ENCODE measurements around the gene SARDH.

The SARDH gene

DNA sequence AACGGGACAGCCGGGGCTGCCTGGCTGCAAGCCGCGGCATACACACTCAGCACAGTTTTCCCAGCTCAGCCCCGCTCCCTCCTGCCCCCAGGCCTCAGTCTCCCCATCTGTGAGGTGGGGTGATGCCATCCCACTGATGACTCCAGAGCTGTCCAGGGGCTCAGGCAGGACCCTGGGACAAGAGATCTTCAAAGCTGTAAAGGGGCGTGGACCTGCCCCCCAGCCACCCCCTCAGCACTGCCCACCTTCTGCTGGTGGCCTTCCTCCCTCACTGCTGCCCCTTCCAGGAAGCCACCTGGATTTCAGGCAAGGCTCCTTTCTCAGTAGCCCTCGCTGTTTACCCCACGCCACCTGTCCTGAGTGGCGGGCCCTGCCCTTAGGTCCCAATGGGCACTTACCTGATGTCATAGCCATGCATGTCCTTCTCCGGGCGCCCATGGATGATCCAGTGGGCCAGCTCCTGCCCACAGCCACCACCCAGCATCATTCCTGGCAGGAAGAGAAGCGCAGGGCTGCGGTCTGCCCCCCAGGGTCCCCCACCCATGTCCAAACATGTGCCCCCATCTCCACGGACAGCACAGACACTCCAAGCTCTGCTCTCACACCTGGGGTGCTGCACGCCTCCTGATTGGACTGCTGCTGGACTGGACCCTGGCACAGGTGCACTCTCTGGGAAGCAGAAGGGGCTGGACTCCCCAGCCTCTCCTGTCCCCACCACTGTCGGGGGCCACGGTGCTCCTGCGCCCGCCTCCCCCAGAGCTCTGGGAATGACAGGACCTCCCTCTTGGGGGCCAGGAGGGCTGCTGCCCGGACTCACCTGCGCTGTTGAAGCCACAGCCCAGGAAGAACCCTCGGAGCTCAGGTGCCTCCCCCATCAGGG is 25.7 kb downstream of the SARDH start:
- no peak for DNase-seq

DNA sequence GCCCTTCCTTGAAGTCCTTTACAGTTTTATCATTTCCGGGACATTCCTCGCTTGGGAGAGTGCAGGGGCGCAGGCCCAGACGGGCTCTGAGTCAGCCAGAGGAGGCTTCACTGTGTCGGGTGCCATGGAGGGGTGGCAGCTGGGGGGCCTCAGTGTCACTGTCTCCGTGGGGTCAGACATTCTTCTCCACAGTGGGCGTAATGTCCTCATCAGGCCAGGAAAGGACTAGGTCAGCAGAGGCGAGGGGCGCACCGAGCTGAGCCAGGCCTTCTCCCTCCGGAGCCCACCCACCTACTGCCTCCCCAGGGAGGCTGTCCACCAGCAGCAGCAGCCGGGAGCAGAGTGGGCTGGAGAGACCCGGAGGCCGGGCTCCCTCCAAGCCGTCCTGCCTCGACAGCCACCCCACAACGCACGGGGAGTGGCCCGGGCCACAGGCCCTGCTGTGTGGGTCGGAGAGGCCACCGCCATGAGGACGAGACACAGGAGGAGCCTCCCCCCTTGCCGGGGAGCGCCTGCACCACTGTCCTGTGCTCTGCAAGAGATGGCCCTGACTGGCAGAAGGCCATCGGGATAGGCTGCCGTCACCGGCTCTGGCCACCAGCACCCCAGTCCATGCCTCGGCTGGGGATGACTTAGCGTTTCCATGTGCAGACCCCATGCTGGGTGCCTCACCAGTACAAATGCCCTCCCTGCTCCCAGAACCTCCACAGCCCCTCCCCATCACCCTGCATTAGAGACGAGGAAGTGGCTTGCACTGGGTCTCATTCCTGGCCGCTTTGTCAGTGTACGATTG is 26.5 kb downstream of the SARDH start:
- DNase-seq, result no peak

DNA sequence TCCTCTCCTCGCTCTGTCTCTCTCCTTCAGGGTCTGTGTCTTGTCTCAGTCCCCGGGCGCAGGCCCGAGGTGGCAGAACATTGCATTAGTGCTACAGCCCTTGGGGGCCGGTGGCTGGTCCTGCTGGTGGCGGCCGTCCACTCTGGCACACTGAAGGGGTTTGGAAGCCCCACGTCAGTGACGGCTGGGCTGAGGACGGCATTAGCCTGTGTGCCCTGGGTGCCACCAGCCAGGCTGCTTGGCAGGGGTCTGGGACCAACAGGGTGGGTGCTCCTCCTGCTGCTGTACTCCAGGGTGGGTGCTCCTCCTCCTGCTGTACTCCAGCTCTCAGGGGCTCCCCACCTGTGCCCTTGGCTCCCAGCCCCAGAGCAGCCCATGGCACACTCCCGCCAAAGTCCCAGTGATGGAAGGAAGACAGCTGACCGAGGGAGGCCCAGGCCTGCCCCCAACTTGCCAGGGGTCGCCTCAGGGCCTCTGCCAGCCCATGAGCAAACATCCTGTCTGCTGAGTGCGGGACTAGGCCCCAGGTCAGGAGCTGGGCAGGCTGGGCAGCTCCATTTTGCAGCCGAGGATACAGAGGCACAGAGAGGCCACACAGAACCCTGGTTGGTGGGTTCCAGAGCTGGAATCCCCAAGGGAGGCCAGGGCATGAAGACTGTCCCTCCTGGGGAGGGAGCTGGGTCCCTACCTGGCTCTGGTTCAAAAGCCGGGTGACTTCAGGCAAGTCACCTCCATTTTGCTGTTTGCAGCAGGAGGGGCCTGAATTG is 27.3 kb downstream of the SARDH start:
- no peak for DNase-seq

DNA sequence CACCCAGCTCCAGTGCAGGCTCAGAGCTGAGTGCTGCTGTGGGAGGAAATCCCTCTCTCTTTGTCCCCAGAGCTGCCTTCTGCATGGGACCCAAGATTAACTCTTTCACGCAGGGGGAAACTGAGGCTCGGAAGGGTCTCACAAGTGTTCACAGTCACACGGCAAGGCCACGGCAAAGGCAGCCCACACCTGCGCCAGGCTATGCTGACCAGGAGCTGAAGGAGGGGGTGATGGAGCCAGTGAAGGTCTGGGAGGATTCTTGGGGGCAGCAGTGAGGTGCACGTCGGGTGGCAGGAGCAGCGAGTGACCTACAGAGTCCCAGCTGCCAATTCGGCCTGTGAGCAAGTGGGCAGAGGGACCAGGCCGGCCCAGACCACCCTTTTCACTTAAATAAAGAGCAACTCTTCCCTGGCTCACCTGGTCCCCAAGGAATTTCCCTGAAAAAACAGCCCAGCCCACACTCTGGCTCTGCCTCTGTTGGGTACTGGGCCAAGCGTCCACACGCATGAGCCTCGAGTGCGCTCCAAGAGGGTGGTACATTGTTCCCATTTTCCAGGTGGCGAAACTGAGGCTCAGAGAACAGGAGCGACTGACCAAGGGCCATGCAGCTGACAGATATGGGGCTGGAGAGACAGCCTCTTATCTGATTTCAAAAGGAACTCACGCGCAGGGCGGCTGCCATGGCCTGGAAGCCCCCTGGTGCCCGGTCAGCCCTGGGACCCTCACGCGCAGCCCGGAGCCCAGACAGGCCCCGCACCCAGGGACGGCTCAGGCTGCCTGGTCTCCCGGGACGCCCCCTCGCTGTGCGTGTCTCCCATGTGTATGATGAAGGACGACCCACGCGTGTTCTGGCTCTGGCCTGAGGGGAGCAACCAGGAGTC is 28.2 kb downstream of the SARDH start:
- no peak for DNase-seq

DNA sequence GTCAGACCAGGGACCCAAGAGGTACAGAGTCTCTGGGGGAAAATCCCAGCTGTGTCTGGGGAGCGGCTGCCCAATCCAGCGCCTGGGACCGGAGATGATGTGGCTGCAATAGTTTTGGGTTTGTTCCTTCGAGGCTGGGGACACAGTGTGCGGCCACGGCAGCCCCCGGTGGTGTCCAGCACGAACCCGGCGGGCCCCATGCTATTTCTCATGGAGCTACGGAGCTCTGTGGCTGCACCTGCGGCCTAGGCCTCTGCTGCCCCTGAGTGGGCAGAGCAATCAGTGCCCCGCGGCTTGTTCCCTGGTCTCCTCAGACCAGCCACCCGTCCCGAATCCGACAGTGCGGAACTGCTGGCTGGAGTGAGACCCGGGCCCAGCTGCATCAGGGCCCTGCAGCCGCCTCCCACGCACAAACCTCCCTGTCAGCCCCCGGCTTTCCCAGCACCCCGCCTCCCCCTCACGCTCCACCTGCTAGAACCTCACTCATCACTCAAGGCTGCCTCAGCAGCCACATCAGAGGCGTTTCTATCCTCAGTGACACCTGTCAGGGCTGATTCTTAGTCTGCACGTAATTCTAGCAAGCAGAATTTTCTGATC is 29.0 kb downstream of the SARDH start:
- DNase-seq, result peak; percentile 73

DNA sequence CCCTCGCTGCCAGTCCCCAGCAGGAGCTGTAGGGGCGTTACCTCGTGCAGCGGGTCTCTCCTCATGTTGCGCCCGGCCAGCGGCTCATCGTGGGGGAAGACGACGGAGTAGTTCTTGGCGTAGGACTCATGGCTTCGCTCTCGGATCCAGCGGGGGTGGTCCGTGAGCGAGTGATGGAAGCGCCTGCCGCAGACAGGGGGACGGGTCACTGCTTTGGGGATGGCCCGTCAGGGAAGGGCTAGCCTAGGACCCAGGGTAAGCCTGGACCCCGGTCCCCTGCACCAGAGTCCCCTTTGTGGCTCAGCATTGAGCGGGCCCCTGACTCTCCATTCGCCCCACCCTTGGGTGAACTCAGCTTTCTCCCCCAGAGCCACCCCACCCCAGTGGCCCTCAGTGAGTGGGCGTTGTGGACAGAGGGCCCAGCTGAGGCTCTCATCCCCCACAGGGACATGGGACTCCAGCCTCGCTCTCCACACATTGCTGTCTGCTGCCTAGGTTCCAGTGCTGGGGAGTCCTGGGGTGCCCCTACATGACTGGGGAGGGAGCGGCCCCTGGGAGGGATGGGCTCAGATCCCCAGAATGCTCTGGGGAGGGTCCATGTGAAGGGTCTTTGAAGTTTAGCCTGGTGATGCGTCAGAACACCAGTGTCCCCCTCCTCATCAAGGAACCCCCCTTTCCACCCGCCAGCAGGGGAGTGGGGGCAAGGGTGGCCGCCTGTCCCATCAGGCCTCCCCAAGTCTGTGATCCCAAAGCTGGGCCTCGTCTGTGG is 29.7 kb downstream of the SARDH start:
- DNase-seq, result no peak

DNA sequence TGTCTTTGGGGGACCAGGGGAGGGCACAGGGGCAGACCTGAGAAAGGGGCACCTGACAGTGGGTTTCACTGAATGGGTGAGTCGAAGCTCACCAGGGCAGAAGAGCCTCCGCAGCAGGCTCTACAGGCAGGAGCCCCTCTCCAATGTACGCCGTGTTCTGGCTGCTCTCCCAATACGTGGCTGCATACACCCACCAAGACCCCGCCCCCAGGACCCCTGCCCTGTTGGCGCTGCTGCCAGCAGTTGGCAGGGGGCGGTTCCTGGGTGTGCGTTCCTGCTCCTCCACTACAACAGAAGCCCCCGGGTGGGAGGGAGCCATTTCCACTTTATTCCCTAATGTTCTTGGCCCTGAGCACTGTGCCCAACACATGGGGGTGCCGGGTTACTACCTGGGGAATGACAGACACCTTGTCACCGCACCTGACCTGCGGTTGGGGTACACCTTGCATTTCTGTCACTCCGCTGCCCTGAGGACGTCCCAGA is 30.3 kb downstream of the SARDH start:
- DNase-seq, result no peak

DNA sequence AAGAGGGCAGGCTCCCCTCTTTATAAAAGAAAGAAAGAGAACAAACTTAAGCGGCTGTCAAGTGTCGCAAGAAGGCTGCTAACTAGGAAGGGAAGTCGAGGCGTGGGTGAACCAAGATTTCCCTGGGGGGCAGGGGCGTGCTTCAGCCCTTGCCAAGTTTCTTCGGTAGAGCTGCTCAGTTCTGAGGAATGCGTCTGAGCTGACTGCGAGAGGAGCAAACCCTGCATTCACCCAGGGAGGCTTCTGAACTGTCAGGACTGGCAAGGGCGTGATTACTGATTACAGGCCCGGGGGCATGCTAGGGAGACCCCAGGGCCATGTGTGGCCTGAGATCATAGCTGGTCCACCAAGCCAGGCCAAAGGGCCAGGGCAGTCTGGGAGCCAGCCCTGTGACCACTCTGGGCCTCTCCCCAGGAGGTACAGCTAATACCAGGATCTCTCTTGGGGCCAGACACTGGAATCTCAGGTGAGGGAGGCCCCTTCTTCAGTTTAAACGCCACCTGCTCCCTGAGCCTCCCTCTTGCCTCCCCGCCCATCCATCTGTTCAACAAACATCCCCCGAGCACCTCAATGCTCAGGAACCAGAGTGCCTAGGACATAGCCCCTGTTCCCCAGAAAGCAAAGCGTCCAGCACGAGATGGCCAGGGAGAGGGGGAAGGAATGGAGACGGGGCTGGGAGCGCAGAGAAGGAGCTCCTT is 30.9 kb downstream of the SARDH start:
- no peak for DNase-seq

DNA sequence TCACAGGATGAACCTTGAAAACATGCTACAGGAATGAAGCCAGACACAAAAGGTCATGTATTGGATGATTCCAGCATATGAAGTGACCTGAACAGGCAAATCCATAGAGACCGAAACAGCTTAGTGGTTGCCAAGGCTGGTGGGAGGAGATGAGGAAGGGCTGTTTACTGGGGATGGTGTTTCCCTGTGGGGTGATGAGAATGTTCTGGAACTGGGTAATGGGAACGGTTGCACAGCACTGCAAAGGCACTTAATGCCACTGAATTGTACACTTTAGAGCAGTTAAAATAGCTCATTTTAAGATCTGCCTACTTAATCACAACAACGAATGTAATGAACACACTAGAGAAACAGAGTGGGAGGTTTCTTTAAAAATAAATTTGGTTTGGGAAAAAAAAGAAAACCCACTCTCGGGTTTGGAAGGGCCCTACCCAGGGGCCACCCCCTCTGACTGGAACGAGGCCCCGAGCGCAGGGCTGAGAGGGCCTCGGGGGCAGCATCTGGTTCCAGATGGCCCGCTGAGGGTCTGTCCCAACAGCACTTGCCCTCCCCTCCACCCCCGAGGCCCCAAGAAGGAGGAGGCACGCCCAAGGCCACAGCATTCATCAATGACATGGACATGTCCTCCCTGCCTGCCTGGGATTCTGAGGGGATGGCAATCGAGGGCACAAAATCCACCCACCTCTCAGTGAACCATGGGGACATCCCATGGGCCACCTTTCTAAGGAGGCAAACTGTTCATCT is 31.7 kb downstream of the SARDH start:
- DNase-seq, result no peak

DNA sequence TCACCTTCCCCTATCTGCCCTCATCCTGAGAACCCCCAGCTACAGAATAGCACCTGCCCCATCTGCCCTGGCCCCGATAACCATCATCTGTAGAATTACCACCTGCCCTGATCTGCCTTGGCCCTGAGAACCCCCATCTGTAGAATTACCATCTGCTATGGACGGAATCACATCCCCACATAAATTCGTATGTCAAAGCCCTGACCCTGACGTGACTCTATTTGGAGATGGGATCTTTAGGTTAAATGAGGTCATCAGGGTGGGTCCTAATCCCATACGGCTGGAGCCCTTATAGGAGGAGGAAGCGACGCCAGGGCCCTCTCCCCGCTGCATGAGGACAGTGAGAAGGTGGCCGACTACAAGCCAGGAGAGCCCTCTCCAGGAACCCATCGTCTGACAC is 32.6 kb downstream of the SARDH start:
- no peak for DNase-seq

DNA sequence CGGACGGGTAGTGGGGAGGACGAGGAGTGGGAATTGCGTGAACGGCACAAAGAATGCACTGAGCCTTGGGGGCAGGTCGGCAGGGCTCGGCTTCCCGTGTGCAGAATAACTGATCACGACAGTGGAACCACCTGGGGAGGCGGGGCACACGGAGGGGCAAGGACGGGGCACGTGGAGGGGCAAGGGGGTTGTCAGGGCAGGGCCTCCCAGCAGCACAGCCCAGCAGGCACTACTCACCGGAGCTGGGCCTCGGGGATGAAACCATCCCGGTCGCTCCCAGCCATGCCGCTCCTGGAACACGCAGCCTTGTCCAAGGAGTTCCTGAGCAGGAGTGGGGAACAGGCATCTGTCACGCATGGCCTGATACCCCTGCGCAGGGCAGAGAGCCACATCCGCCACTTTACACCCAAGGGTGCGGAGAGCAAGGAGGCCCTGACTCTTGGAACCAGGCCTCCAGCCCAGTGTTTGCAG is 33.4 kb downstream of the SARDH start:
- no peak for DNase-seq

DNA sequence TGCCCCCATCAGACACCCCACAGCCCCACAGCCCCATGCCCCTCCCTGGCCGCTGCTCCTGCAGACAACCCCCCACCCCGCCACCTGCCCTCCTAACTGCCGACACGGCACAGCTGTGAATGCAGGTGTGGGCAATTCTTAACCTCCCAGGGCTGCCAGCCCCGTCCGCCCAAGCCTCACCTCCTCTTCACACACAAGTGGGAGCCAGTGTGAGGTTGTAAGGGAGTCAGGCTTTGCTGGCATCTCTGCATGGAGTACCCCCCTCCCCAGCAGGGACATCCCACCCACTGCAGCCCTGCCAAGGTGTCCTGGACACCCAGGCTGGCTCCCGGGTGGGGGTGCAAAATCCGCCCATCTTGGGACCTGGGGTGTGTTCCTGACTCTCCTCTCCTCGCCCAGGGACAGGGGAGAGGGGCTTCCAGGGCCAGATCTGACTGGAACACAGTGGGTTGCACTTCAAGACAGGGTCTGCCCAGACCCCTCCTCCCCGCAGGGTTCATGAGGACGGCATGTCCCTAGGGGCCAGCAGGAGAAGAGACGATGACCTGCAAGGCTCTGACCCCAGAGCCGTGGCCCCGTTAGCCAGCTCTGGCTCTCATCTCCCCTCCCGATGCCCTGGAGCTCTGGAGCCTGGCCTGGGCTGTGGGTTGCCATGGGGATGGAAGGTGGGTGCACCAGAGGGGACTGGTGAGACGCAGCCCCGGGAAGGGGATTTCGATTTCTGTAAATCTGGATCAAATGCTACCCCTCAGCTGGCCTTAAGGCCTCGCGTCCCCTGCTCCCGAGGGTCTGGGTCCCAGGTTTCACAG is 34.4 kb downstream of the SARDH start:
- no peak for DNase-seq

DNA sequence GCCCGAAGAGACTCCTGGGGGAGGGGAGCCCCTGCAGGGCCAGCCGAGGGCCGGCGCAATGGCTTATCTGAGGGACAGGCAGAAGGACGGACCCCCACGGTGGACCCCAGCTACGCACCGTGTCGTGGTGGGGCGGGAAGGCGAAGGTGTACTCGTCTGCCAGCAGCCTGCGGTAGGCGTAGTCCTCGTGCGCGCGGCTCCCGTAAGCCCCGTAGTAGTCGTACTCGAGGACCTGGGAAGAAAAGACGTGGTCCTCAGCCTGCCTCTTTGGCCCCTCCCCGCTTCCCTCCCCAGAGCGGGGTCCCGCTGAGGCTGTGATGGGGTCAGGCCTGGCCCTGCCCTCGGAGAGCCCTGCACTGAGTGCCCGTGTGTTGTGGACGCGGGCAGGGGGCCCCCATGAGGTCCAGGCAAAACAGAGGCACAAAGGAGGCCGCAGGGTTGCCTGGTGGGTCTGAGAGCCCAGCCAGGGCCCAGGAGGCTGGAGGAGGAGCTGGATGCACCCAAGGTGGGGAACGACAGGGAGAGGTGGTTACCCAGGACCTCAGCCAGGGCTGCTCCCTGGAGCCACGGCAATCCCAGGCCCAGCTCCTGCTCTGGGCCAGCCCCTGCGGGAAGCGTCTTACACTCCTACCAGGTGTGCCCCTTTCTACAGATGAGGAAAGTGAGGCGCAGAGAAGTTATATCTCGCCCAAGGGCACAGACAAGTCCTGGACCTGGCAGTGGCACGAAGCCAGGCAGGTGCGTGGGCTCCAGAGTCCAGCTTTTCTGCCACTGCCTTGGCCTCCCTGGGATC is 35.2 kb downstream of the SARDH start:
- peak; percentile 74 for DNase-seq

DNA sequence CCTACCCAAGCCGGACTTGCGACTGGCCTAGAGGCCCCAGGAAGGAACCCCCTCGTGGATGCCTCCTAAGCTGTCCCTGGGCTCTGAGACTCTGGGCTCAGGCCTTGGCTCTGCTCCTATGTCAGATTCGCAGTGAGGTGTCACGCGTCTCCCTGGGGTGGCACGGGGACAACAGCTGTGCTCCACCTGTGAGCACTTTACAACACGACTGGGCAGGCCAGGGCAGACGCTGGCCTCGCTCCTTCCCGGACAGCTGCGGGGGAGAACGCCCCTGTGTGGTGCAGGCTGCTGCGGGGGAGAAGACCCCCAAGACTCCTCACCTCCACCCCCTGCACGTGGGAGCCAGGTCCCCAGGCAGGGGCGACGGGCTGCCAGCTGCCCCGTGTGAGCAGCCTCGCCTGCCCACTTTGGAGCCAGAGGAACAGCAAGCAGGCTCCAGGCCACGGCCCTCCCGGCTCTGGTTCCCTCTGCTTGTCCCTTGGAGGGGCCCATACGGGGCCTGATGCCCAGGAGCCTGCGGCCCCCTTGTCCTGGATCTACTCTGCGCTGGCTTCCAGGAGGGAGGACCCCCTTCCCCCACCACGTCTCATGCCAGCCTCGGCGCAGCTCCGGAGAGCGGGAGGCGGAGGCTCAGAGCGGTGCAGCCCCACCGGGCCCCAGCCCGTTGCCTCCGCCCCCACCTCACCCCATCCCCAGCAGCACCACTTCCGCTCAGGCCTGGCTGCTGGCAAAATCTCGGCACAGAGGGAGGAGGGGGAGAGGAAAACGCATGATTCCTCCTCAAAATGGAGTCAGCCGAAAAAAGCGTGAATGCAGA is 36.0 kb downstream of the SARDH start:
- DNase-seq, result peak; percentile 85

DNA sequence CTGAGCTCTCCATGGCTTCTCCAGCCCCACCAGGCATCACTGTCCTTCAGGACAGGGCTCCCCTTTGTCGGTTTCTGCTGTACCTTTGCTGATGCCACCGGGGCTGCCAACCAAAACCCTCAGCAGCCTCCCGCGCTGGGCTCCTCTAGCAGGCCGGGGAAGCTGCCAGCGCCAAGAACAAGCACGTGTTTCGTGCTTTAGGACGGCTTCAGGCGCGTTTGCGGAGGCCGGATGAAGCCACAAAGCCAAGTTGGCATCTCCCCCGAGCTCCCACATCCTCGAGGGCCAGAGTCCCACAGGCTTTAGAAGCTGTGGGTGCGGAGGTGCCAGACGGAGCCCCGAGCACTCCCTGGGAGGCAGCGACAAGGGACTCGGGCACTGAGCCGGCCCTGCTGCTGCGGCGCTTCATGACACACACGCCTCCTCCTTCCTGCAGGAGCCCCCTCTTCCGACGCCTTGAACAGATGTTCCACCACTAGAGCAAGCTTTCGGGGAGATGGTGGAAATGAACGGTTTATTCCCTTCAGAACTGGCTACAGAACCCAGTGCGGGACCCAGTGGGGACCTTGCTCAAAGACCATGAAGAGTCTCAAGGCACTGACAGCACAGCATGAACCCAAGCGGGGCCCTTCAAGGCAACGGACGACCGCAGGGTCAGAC is 36.7 kb downstream of the SARDH start:
- DNase-seq, result peak; percentile 89

DNA sequence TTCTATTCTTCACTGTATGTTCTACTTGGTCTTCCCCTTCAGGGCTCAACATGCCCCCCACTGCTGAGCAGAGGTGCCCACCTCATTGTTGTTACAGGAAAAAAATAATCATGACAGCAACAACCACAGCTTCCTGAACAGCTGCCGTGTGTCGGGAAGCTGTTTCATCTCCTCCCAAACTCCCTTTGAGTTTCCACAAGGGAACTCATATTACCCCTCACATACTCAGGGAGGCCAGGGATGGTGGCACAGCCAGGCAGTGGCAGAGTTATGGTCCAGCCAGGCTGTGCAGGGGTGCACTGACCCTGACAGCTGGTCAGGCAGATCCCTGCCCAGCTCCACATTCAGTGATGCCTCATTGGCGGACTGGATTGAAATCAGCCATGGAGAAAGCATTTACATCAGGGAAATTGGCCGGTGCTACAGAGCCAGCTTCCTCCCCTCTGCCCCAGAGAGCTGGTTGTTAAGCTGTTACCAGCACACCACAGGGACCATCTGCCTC is 37.3 kb downstream of the SARDH start:
- no peak for DNase-seq
